Retinal pigment epithelial cell (primary cell): ENCODE results near the gene ST6GAL1.

Experiments
- DNase-seq: peaks from one replicate; pipeline ENCODE4 v3.0.0-alpha.2; 2010; ENCODE audit warnings: low read depth
- H3K4me3 ChIP-seq: 2 replicates; pipeline ENCODE4 v1.5.1; 2011; ENCODE audit warnings: mild to moderate bottlenecking, low read length, control low read depth, moderate library complexity
- TF ChIP-seq, protein P1 (sequence below): conservative IDR thresholded peaks from 2 replicates; pipeline ENCODE4 v1.5.1; 2011; ENCODE audit warnings: low read depth, low read length, control low read depth, inconsistent platforms

Gene ST6GAL1

DNA sequence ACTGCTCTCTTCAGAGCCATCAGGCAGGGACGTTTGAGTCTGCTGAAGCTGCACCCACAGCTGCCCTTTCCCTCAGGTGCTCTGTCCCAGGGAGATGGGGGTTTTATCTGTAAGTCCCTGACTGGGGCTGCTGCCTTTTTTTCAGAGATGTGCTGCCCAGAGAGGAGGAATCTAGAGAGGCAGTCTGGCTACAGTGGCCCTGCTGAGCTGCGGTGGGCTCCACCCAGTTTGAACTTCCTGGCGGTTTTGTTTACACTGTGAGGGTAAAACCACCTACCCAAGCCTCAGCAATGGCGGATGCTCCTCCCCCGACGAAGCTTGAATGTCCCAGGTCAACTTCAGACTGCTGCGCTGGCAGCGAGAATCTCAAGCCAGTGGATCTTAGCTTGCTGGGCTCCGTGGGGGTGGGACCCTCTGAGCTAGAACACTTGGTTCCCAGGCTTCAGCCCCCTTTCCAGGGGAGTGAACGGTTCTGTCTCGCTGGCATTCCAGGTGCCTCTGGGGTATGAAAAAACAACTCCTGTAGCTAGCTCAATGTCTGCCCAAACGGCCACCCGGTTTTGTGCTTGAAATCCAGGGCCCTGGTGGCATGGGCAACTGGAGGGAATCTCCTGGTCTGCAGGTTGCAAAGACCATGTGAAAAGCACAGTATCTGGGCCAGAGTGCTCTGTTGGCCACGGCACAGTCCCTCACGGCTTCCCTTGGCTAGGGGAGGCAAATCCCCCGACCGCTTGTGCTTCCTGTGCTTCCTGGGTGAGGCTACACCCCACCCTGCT lies 21.1 kb upstream of the ST6GAL1 start:
- no peak overlapping the region for H3K4me3 ChIP-seq
- TF ChIP-seq, protein P1, sequence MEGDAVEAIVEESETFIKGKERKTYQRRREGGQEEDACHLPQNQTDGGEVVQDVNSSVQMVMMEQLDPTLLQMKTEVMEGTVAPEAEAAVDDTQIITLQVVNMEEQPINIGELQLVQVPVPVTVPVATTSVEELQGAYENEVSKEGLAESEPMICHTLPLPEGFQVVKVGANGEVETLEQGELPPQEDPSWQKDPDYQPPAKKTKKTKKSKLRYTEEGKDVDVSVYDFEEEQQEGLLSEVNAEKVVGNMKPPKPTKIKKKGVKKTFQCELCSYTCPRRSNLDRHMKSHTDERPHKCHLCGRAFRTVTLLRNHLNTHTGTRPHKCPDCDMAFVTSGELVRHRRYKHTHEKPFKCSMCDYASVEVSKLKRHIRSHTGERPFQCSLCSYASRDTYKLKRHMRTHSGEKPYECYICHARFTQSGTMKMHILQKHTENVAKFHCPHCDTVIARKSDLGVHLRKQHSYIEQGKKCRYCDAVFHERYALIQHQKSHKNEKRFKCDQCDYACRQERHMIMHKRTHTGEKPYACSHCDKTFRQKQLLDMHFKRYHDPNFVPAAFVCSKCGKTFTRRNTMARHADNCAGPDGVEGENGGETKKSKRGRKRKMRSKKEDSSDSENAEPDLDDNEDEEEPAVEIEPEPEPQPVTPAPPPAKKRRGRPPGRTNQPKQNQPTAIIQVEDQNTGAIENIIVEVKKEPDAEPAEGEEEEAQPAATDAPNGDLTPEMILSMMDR: no peak
- no peak for DNase-seq

DNA sequence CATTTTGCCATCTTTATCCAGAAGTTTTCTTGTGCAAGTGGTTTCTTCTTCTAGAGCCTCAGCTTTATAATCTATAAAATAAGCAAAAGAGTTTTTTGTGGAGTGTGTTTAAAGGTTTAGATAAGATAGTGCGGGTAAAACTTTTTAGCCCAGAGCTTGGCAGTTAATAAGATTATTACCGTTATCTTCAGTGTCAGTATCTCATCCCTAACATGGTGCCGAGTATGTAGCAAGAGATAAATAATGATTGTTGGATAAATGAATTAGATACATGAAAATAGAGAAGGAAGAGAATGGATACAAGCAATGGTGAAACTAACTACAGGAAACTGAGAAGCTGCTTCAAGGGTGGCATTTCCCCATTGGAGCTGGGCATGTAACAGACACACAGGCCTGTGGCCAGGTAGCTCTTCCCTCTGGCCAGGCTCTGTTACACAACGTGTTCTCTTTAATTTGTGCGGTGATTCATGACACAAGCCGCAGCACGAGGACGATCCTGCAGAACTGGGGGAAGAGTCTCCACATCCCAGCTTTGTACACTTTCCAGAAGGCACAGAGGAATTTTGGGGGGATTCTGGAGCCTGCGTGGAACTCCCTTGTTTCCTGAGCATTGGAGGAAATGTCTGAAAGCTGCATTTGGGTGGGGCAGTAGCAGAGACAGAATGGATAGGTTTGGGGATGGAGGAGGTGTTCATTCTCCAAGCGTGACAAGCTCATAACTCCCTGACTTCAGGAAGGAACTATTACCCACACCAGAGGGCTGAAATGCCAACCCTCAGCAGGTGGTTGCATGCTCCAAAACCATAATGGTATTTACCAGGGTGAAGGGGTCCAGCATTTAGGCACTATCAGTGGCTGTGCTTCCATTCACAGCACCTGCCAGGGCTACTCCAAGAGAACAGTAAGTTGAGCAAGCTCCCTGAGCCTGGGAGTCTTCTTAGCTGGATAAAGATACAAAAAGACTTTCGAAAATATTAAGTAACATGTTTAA lies 14.2 kb upstream of the ST6GAL1 start:
- H3K4me3 ChIP-seq: no peak overlapping the region
- DNase-seq: no peak

DNA sequence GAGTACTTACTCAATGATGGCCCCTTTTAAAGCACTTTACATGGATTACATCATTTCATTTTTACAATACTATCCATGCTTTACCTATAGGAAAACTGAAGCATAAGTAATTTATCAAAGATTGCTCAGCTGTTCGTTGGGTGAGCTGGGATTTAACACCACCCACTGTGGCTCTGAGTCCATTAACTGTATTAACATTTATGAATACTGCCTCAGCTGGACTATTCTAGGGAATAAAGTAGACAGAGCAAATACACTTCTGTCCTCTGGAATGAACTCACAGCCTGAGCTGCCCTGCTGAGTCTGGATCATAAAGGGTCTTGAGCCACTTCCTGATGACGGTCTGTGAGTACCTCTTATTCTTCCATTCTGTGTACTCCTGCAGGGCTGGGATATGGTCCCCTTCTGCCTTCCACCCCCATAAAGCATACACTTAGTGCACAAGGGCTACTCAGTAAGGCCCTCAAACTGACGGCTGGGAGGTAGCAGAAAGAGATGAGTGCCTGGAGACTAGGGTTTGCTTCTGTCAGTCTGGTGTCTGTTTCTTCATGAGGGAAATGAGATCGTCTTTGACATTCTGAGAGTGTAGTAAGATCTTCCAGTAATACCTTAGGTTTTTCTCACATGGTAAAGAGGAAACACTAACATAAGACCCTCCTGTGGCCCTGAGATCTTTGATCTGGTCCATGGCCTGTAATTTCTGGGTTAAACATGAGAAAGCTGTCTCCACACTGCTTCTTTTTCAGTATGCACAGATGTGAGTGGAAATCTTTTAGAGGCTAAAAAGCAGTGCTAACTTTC lies 12.6 kb upstream of the ST6GAL1 start:
- TF ChIP-seq, protein P1: no peak
- no peak overlapping the region for H3K4me3 ChIP-seq
- DNase-seq: no peak

More for the DNA sequence above, 14.2 kb upstream of the ST6GAL1 start:
- TF ChIP-seq, protein P1: no peak

DNA sequence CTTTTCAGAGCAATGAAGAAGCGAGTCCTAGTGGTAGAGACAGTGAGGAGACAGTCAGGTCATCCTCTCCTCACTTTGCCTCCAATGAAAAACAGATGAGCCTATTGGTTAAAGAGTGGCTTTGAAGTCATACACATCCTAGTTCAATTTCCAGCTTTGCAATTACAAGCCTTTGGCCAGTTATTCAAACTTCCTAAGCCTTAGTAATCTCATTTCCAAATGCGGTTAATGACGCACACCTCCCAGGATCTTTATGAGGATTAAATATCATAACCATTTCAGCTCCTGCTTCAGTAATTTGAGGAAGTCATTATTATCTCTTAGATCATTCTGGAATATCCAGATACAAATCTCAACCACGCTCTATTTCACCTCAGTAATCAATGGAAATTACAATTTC lies 10.0 kb upstream of the ST6GAL1 start:
- DNase-seq: peak; percentile 66
- no peak overlapping the region for H3K4me3 ChIP-seq
- TF ChIP-seq, protein P1: no peak

DNA sequence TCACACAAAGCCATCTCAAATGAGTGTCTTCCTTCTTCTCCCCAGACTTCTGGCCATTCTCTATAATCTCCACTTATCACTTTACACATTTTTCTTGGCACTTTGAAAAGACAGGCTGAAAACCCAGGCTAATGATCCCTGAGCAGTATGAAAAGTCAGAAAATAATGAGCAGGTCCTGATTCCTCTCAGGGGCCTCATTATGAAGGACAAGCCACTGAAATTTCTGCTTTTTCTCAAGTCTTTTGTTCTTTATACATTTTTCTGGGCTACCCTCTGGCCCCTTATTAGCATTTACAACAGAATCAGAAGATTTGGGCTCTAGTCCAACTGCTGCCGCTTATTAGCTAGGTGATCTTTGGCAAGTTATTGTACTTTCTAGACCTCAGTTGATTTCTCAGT lies 9.5 kb upstream of the ST6GAL1 start:
- no peak overlapping the region for H3K4me3 ChIP-seq
- DNase-seq: no peak
- TF ChIP-seq, protein P1: no peak

DNA sequence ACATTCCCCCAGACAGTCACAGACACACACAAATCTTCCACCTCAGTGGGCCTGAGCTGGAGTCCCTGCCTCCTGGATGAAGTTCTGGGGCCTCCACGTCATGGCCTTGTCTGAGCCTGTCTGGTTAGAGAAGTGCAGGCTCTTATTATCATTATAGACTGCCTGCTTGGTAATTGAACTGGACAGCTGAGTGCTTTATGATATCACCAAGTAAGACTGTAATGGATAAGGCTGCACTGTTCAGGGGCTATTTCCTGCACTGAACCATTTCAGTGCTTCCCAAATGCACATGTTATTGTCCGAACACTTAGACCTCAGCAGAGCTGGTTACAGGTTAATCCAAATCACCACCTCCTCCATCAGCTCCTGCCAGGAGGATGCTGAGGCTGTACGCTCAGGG lies 8.7 kb upstream of the ST6GAL1 start:
- H3K4me3 ChIP-seq: no peak overlapping the region
- TF ChIP-seq, protein P1: no peak
- no peak for DNase-seq
